NCI-H2029 treated with DMSO at 0.1 percent for 48 hours (cell line): Measurements from ENCODE around the gene CYP27B1.

ENCODE experiments used
- DNase-seq: peaks from one replicate; lab custom pipeline; 2025; lab: John Stamatoyannopoulos, UW

Gene CYP27B1

GRCh38 chr12:57765698-57766463, 997 bp downstream of the CYP27B1 start:
- no peak for DNase-seq

DNA sequence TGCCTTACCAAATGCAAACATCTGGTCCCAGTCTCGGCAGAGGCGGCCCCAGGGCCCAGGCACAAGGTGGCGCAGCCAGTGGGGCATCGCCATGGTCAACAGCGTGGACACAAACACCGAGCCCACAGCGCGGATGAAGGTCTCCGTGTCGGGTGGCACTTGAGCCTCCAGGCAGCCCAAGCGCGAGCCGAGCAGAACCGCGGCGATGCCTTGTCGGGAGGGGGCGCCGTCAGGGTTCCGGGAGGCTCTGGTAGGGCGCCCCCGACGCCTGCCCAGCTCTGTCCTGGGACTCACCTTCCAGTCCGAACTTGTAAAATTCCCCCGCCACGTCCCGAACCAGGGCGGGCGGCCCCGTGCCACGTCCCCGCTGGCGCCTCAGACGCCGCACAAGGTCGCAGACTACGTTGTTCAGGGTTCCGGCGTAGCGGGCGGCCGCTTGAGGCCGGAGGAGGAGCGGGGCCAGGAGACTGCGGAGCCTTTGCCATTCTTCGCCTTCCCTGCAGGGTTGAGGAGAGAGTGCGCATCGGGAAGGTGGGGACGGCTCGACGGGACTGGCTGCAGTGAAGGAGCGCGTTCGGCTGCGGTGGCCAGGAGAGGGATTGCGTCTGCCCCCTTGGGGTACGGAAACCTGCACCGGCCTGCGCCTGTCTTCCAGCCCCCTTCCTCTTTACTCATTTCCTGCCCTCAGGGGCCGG, 1.7 kb downstream of the CYP27B1 start:
- no peak for DNase-seq

DNA sequence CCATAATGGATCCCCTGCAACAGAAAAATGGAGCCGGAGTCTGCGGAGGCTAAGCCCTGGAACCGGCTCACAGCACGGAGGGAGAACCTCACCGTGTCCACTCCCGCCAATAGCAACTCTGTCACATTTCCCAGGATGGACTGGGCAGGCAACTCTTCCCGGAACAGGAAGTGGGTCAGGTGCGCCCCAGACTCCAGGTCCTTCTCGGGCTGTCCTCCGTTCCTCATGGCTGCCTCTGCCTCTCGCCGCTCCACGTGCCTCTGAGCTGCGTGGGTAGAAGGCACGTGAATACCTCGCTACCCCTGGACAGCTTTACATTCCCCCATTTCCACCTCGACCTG, 2.2 kb downstream of the CYP27B1 start:
- no peak for DNase-seq

DNA sequence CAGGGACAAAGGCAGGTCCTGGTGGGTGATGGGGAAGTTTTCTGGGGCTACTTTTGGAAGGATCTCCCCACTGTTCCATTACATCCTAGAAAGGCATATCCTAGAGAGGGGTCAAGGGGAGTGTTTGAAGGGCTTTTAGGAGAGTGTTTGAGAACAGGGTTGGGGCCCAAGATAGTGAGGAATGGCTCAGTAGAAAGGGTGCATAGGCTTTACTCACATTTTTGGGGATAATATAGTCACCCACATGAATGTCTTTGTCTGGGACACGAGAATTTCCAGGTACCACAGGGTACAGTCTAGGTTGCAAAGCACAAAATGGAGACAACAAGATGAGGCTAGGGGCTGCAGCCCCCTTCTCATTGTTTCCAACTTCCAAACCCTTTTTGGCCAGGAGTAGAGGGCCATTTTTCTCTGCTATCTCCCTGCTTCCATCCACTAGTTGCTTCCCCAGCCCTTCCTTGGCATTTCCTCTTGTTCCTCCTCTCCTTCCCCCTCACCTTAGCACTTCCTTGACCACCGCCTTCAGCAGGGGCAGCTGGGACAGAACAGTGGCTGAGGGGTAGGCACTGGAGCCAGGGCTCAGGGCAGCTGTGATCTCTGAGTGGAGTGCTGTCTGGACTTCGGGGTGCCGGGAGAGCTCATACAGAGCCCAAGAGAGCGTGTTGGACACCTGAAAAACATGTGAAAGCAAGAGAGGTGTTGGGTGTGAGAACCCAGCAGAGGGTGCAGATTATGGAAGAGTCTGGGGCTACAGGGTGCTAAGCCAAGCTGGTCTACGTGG, 2.8 kb downstream of the CYP27B1 start:
- no peak for DNase-seq

DNA sequence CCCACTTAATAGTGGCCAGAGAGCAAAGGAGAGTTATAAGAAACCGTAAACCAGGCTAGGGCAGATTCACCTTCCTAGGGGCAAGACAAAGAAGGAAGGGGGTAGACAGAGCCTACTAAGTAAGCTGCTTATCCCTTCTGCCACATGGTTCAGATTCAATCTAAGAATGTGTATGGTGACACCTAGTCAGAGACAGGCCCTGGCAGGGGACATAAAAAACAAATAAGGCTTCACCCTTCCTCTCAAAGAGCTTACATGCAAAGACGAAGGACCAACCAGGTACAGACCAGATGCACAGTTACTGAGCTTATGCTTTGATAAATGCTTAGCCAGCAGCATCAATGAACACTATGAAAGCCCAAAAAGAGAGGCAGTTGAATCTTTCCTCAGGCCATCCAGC, 4.4 kb downstream of the CYP27B1 start:
- DNase-seq = no peak

DNA sequence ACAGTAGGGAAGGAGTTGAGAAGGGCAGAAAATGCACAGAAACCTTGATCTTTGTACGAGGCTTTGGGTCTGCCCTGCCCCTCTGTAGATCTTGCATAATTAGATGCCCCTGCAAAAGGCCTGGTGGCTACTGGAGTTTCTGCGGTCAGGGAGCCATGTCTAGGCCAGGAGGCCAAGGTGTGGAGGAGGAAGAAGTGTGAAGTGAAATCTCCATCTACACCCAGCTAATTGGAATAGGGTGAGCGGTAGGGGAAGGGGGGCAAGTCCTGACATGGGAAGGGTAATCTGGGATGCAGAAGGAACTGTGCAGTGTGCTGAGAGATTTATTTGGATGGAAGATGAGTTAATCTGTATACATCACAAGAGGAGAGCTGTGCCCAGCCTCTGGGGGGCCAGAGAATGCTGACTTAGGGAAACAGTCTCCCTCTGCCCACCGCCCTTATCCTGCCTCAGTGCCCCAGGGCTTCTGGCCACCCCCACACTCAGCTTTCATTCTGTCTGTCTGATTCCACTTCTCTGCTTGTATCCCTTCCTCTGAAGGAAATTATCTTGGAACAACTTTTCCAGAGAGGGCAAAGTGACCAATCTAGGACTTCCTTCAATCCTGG, 5.4 kb downstream of the CYP27B1 start:
- DNase-seq = no peak

DNA sequence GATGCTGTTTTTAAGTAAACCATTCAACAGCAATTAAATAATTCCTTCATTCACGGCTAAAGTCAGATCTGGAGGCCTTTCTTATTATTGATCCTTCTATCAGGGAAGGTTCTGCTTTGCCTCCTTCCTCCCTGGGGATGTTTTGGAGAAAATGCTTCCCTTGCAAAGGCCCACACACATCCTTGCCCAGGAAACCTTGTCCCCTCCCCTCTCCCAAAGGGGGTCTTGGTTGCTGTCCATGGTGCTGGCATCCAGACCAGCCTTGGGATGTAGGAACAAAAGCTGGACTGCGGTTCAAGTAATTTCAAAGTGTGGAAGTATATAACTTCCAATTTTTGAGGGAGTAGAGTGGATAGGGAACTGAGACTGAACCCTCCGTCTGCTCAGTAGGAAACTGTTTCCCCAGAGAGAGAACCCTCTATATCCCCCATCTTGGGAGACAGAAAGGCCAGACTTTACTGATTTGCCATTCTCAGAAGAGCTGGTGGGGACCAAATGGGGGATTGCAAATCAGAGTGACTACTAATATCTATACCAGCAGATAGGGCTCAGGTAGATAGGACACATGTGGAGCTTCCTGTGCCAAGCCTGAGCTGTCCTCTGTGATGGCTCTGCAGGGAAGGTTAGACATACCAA, 6.4 kb downstream of the CYP27B1 start:
- DNase-seq = no peak

GRCh38 chr12:57759360-57759980, 7.4 kb downstream of the CYP27B1 start:
- no peak for DNase-seq

DNA sequence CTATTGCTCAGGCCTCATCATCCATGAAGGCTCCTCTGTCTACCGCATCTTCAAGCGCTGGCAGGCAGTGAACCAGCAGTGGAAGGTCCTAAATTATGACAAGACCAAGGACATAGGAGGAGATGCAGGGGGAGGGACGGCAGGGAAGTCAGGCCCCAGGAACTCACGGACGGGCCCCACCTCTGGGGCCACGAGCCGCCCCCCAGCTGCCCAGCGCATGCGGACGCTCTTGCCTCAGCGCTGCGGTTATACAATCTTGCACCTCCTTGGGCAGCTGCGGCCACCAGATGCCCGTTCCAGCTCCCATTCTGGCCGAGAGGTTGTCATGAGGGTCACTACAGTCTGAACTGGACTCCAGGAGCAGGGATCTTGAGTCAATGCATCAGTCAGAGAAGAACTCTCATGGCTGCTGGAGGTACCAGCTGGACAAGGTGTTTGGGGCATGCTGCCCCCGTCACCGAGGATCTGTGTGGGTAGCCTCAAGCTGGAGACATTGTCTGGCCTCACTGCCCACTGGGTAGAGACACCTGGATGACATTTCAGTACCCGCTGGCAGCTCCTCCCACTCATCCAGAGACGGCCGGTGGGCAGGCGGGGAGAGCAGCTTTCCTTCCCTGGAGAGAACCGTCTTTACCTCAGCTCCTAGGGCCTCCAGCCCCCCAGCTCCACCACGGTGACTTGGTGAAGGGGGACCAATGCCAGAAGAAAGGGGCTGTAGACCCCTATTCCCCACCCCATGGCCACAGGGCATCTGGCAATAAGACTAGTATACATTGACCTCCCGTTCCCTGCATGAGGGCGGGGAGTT, 8.1 kb downstream of the CYP27B1 start:
- DNase-seq = no peak

DNA sequence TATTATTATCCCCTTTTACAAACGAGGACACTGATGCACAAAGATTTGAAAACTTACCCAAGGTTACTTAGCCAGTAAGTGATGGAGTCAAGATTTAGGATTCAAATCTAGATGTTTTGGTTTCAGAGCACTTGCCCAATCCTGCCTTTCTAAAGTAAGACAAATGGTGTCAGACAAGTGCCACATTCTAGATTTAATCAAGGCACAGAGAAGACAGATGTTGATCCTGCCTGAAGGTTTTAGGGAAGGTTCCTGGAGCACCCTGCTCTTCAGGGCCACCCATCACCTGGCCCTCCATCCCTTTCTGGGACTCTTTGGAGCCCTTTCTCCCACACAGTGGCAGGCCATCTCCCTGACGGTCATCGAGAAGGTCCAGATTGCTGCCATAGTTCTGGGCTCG, 9.1 kb downstream of the CYP27B1 start:
- no peak for DNase-seq

DNA sequence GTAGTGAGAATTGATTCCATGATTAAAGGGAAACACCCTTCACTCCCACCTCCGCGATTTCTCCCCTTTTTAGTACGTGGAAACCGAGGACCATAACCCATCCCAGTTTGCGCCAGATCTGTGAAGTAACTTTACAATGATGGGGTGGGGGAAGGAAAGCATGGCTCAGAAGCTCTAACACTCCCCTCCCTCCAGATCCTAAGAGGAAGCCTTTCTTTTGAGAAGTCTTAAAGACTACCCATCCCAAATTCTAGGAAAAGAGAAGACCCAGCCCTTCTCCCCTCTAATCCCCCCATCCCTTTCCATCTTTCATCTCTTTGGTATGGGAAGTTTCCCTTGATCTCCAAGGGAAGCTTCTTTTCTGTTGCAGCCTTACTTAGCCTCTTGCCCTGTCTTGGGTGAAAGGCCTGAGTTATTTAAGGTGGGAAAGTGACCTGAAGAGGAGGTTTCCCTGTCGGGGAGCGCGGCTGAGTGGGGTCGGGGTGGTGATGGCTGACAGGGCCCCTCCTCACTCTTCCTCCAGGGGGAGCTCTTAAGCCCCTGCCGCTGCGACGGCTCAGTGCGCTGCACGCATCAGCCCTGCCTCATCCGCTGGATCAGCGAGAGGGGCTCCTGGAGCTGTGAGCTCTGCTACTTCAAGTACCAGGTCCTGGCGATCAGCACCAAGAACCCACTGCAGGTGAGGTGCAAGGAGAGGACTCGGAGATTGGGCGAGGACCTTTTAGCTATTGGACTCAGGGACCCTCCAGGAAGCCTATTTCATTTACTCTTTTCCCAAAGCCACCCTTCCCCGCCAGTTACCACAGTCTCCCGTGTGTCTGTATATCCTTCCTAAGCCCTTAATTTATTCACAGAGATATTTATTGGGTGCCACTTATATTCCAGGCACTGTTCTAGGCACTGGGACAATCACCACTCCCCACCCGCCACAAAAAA, 10.2 kb downstream of the CYP27B1 start:
- no peak for DNase-seq

DNA sequence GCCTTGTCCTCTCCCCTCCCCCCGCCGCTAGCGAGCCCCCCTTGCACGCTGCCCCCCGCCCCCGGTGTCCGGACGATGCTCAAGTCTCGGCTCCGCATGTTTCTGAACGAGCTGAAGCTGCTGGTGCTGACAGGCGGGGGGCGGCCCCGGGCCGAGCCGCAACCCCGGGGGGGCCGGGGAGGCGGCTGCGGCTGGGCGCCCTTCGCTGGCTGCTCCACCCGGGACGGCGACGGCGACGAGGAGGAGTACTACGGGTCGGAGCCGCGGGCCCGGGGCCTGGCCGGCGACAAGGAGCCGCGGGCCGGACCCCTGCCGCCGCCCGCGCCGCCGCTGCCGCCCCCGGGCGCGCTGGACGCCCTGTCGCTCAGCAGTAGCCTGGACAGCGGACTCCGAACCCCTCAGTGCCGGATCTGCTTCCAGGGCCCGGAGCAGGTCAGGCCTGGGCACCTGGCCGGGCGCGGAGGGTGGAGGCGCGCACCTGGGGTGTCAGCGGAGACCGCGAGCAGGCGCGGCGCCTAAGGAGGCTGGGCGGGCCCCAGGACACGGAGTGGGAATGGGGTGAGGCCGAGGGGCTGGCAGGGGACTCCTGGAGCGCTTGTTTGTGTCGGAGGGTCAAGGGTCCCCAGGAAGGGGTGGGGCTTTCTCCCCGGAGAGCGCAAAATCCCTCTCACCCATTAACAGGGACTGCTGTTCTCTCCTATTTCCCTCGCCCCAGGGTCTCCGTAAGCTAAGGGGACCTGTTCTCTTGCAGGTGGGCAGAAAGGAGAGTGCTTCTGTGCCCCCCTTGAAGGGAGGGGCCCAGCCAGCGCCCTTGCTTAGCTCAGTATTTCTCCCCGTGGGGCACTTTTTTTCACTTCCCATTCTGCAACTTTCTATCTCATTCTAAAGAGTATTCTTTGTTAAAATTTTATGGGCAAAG, 11.2 kb downstream of the CYP27B1 start:
- no peak for DNase-seq

- no peak for DNase-seq
These were observed 11.8 kb downstream of the CYP27B1 start for GRCh38 chr12:57755194-57755453.

- peak; percentile 83 for DNase-seq
These were observed 12.3 kb downstream of the CYP27B1 start, which contains the start of gene MARCHF9 for GRCh38 chr12:57754411-57755193. Gene MARCHF9, plus strand, starts transcription at chr12:57755103. Its CDS starts 426 bp downstream, at chr12:57755529.

GRCh38 chr12:57753756-57754337, 13.0 kb downstream of the CYP27B1 start:
- no peak for DNase-seq

DNA sequence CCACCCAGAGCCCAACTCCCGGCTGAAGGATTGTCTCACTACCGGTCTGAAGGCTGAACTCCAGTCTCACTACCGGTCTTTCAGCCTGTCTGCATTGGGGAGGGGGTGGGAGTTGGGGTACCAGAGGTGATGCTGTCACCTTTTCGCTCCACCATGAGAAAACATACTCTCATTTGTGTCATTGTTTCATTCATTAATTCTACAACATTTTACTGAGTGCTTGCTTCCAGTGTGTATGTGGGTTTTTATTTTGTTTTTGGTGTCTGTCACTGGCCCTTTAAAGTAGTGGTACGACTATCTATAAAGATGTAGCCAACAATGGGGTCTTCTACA, 14.2 kb downstream of the CYP27B1 start:
- DNase-seq = no peak

DNA sequence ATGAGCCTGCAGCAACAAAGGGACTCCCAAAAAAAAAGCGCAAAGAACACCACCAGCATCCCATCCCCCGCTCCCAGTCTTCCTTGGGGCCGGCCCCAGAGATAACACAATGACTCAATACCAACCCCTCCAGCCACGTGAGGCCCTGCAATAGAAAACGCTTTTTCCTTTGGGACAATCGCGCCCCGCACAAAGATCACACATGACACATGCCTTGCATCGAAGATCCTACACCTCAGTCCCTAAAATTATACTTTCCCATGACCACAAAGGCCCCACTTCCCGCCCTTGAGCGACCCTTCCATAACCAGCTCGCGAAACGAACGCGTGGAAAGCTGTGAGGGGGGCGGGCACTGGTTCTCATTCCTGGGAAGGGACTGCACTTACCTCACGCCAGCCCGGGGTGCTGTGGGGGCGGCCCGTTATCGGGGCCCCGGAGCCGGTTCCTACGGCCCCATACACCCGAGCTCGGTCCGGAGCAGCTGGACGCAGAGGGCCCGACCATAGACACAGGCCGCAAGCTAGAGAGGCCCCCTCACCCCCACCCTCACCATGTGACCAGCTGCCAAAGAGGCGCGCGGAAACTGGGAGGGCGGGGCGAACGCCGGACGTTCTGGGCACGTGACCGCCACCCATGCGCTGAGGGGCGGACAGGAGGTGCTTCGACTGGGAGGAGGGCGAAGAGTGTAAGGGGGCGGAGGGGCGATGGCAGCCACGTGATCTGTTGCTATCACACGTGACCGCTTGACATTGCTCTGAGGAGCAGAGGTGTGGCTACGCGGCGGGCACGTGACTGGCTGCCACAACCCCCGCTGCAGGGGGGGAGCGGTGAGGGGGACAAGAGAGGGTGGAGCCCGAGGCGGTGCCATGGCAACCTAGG, 14.8 kb downstream of the CYP27B1 start, which contains the start of gene CDK4:
Gene CDK4 (minus strand): TSS at position 523 of the 880 bp plus-strand sequence. CDS start 593 bp downstream, outside the sequence.
- peak; percentile 96 for DNase-seq
